ENCODE data around the gene SORCS2. TPM values are rescaled to one million over a fixed set of nuclear protein-coding genes. Genes with fewer than 3 reads are reported as not detected.

SORCS2 gene
- total and polyA plus RNA-seq, 8 donors = 4.6 to 9.7 (median 7.2) TPM

- intact Hi-C loops (cut with DNase I) = no loop called here
- no peak for ATAC-seq
These were observed 487.8 kb downstream of the SORCS2 start for GRCh38 chr4:7680106-7680505.

GRCh38 chr4:7680731-7681130, 488.4 kb downstream of the SORCS2 start:
- ATAC-seq (no peak), DNase-seq (peak in 1 of 4 donors; percentile 9)
- peaks cover 0 to 23% of the 10 kb centered on the region in 2 donors for H3K27me3 ChIP-seq
- no peak for TF ChIP-seq CTCF (IDR thresholded peaks at IDR 0.05)
- no peak overlapping the region for H3K4me3 ChIP-seq
- no peaks in the 10 kb centered on the region for H3K36me3 ChIP-seq
- H3K9me3 ChIP-seq = peaks cover 0 to 22% of the 10 kb centered on the region in 2 donors
- H3K27ac ChIP-seq = no peak overlapping the region
- intact Hi-C loops (cut with DNase I) = no loop called here
- H3K4me1 ChIP-seq = no peaks in the 10 kb centered on the region

More at GRCh38 chr4:7680106-7680505, 487.8 kb downstream of the SORCS2 start:
- H3K27me3 ChIP-seq = peaks cover 0 to 23% of the 10 kb centered on the region in 2 donors
- H3K36me3 ChIP-seq = no peaks in the 10 kb centered on the region
- no peak overlapping the region for H3K4me3 ChIP-seq
- TF ChIP-seq CTCF (IDR thresholded peaks at IDR 0.05) = no peak
- peaks cover 0 to 22% of the 10 kb centered on the region in 2 donors for H3K9me3 ChIP-seq
- H3K4me1 ChIP-seq = no peaks in the 10 kb centered on the region
- DNase-seq = peak in 2 of 4 donors; percentile 16 to 37
- H3K27ac ChIP-seq = no peak overlapping the region

- no peak overlapping the region for H3K4me3 ChIP-seq
- ATAC-seq (no peak), DNase-seq (peak in 2 of 4 donors; percentile 11 to 23)
- peaks cover 0 to 22% of the 10 kb centered on the region in 2 donors for H3K9me3 ChIP-seq
- H3K4me1 ChIP-seq = no peaks in the 10 kb centered on the region
- intact Hi-C loops (cut with DNase I) = no loop called here
- peaks cover 0 to 13% of the 10 kb centered on the region in 2 donors for H3K27me3 ChIP-seq
- TF ChIP-seq CTCF (IDR thresholded peaks at IDR 0.05) = no peak
- no peaks in the 10 kb centered on the region for H3K36me3 ChIP-seq
- H3K27ac ChIP-seq = no peak overlapping the region
These were observed 490.9 kb downstream of the SORCS2 start for GRCh38 chr4:7683126-7683703.

- Histone ChIP-seq H3K27ac (no peak overlapping the region), H3K9me3 (peaks cover 0 to 22% of the 10 kb centered on the region in 2 donors), H3K27me3 (peaks cover 0 to 2% of the 10 kb centered on the region in 2 donors), H3K4me3 (no peak overlapping the region), H3K4me1 (no peaks in the 10 kb centered on the region), H3K36me3 (no peaks in the 10 kb centered on the region)
- TF ChIP-seq CTCF (IDR thresholded peaks at IDR 0.05) = no peak
- DNase-seq (no peak), ATAC-seq (no peak)
- intact Hi-C loops (cut with DNase I) = no loop called here
These were observed 492.0 kb downstream of the SORCS2 start for GRCh38 chr4:7684294-7684693.

GRCh38 chr4:7686070-7686870, 493.9 kb downstream of the SORCS2 start:
- Histone ChIP-seq H3K9me3 (peaks cover 0 to 20% of the 10 kb centered on the region in 2 donors), H3K4me3 (no peak overlapping the region), H3K27me3 (no peaks in the 10 kb centered on the region), H3K27ac (no peak overlapping the region), H3K36me3 (no peaks in the 10 kb centered on the region), H3K4me1 (no peaks in the 10 kb centered on the region)
- no peak for ATAC-seq
- TF ChIP-seq CTCF (IDR thresholded peaks at IDR 0.05) = no peak
- DNase-seq = peak in 1 of 4 donors; percentile 58
- intact Hi-C loops (cut with DNase I) = no loop called here

Measured in left lung (tissue), 10 donors.